Measurements from ENCODE around the gene CNTN2.

DNA sequence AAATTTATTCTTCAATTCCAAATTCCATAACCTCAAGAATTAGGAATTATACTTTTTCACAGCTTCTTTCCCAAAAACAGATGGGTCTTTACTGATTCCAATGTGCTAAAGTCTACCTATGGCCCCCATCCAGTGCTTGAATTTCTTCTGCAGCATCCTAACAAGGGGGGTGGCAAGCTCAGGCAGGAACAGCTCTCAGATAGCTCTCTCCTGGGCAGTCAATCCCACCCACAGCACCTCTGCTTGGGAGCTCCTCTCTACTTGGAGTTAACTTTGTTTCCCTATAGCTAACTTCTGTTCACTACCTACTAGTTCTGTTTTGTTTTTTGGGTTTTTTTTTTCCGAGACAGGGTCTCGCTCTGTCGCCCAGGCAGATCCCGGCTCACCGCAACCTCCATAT, 66.7 kb downstream of the CNTN2 start:
- TF ChIP-seq POLR2A (IDR thresholded peaks at IDR 0.05; ENCODE audit: low read depth, low read length) (no peak), TAF1 (IDR thresholded peaks at IDR 0.05; ENCODE audit: borderline replicate concordance, low read depth, low read length) (no peak)

All from GM12892 (cell line).